HUES6 (cell line): Measurements from ENCODE around the gene METTL5.

Experiments used
- H3K27ac ChIP-seq: 2 replicates; pipeline ENCODE4 v1.7.0; 2013; ENCODE audit warnings: low read depth, mild to moderate bottlenecking, low read length, inconsistent platforms
- H3K27me3 ChIP-seq: 2 replicates; pipeline ENCODE4 v1.6.1; 2013; ENCODE audit warnings: low read length; ENCODE audit not compliant: control insufficient read depth, insufficient read depth
- H3K36me3 ChIP-seq: 2 replicates; pipeline ENCODE4 v1.6.1; 2013; ENCODE audit warnings: low read length; ENCODE audit not compliant: control insufficient read depth, insufficient read depth
- H3K4me1 ChIP-seq: 2 replicates; pipeline ENCODE4 v1.6.1; 2013; ENCODE audit warnings: low read length; ENCODE audit not compliant: control insufficient read depth, insufficient read depth
- H3K4me3 ChIP-seq: 2 replicates; pipeline ENCODE4 v1.5.1; 2013; ENCODE audit warnings: low read depth, low read length
- H3K9ac ChIP-seq: one replicate; pipeline ENCODE4 v1.6.1; 2013; ENCODE audit warnings: mild to moderate bottlenecking, low read length
- H3K9me3 ChIP-seq: 2 replicates; pipeline ENCODE4 v1.6.1; 2013; ENCODE audit warnings: low read depth, low read length; ENCODE audit not compliant: control insufficient read depth, insufficient read depth

Gene METTL5

DNA sequence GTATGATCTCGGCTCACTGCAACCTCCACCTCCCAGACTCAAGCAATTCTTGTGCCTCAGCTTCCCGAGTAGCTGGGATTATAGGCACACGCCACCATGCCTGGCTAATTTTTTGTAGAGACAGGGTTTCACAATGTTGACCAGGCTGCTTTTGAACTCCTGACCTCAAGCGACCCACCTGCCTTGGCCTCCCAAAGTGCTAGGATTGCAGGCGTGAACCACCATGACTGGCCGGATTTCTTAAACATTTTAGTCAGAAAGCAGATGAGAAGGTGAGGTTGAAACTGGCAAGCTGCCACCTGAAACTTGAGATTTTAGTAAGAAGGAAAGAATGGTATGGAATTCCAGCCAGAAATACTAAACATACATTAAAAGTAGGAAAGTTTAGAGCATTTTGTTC is 59.2 kb downstream of the METTL5 start:
- H3K27me3 ChIP-seq: no peaks in the 10 kb centered on the region
- no peak overlapping the region for H3K9ac ChIP-seq
- H3K27ac ChIP-seq: no peak overlapping the region
- H3K36me3 ChIP-seq: no peaks in the 10 kb centered on the region
- H3K4me1 ChIP-seq: peaks cover 4% of the 10 kb centered on the region; the same call in 1 of the 2 replicates
- no peaks in the 10 kb centered on the region for H3K9me3 ChIP-seq
- H3K4me3 ChIP-seq: no peak overlapping the region

DNA sequence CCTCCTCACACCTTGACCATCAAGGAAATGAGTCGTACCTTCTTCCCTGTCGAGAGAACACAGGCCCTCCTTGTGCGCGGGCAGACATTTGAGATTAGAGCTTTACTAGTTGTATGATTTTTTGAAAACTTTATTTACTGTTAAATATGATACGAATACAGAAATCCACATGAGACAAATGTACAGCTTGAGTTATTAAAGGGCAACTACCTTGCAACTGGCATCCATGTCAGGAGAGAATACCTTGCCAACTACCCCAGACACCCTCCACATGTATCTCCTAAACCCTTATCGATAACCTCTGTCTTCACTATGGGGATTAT is 62.8 kb downstream of the METTL5 start:
- no peak overlapping the region for H3K27ac ChIP-seq

More for the DNA sequence above, 62.8 kb downstream of the METTL5 start:
- Histone ChIP-seq H3K27me3 (no peaks in the 10 kb centered on the region), H3K36me3 (no peaks in the 10 kb centered on the region), H3K4me1 (no peaks in the 10 kb centered on the region), H3K9me3 (peaks cover 5% of the 10 kb centered on the region), H3K4me3 (no peak overlapping the region), H3K9ac (no peak overlapping the region)
